K562 (cell line): Measurements from ENCODE around the gene TINAGL1. TPM values are rescaled to one million over a fixed set of nuclear protein-coding genes. Genes with fewer than 3 reads are reported as not detected.

Experiments
- CREB3 ChIP-seq: fragments of 450-650 bp; conservative IDR thresholded peaks from 2 replicates; pipeline ENCODE4 v1.6.1; 2016; ENCODE audit warnings: missing genetic modification characterization, low read depth, mild to moderate bottlenecking, missing compliant biosample characterization, moderate library complexity
- CXXC5 ChIP-seq: fragments of 250-450 bp; sonication (Bioruptor Pico); IDR thresholded peaks from 2 replicates; pipeline ENCODE4 v1.8.0; 2022; ENCODE audit warnings: inconsistent platforms, mild to moderate bottlenecking, moderate library complexity
- E2F5 ChIP-seq: sonication (generic); formaldehyde crosslinking; IDR thresholded peaks from 2 replicates; pipeline ENCODE4 v1.8.0; 2022; ENCODE audit warnings: mild to moderate bottlenecking, missing genetic modification reagents
- EGR1 ChIP-seq: fragments of 450-650 bp; conservative IDR thresholded peaks from 2 replicates; pipeline ENCODE4 v1.6.1; 2017; ENCODE audit warnings: mild to moderate bottlenecking
- EWSR1 ChIP-seq: fragments of 450-650 bp; IDR thresholded peaks from 2 replicates; pipeline ENCODE4 v1.6.1; 2018; ENCODE audit warnings: borderline replicate concordance, mild to moderate bottlenecking, low read depth, moderate library complexity; ENCODE audit not compliant: partially characterized antibody
- FOXK1 ChIP-seq: sonication (generic); formaldehyde crosslinking; IDR thresholded peaks from 2 replicates; pipeline ENCODE4 v1.8.0; 2022; ENCODE audit warnings: missing genetic modification reagents, mild to moderate bottlenecking, borderline replicate concordance
- HMG20B ChIP-seq: fragments of 250-450 bp; sonication (Bioruptor Pico); IDR thresholded peaks from 2 replicates; pipeline ENCODE4 v1.5.0; 2021; ENCODE audit warnings: mild to moderate bottlenecking
- KLF1 ChIP-seq: fragments of 450-650 bp; IDR thresholded peaks from 2 replicates; pipeline ENCODE4 v1.6.1; 2016; ENCODE audit warnings: missing genetic modification characterization, missing compliant biosample characterization
- L3MBTL2 ChIP-seq: fragments of 450-650 bp; IDR thresholded peaks from 2 replicates; pipeline ENCODE4 v1.6.1; 2016; ENCODE audit warnings: mild to moderate bottlenecking, moderate library complexity
- MEF2D ChIP-seq: conservative IDR thresholded peaks from 2 replicates; pipeline ENCODE4 v1.6.1; 2016; ENCODE audit warnings: low read depth, missing genetic modification characterization, missing compliant biosample characterization
- NCOA2 ChIP-seq, 2 experiments: fragments of 450-650 bp; IDR thresholded peaks; 2 replicates each; pipeline ENCODE4 v1.6.1; 2018; ENCODE audit warnings: mild to moderate bottlenecking in 2 of 2, moderate library complexity in 1 of 2; ENCODE audit not compliant: partially characterized antibody in 2 of 2
- NCOA4 ChIP-seq: fragments of 450-650 bp; IDR thresholded peaks from 2 replicates; pipeline ENCODE4 v1.6.1; 2018; ENCODE audit warnings: mild to moderate bottlenecking; ENCODE audit not compliant: partially characterized antibody
- NFIC ChIP-seq: fragments of 450-650 bp; IDR thresholded peaks from 2 replicates; pipeline ENCODE4 v1.6.1; 2017; ENCODE audit warnings: mild to moderate bottlenecking, inconsistent platforms
- NR2C1 ChIP-seq, 2 experiments: fragments of 450-650 bp; IDR thresholded peaks; 2 replicates each; pipeline ENCODE4 v1.6.1; 2017; ENCODE audit warnings: mild to moderate bottlenecking in 2 of 2, antibody characterized with exemption in 1 of 2, inconsistent platforms in 1 of 2, missing compliant biosample characterization in 1 of 2, missing genetic modification characterization in 1 of 2
- NUFIP1 ChIP-seq: fragments of 450-650 bp; IDR thresholded peaks from 2 replicates; pipeline ENCODE4 v1.6.1; 2018; ENCODE audit not compliant: partially characterized antibody
- PHF21A ChIP-seq: fragments of 450-650 bp; IDR thresholded peaks from 2 replicates; pipeline ENCODE4 v1.6.1; 2017; ENCODE audit warnings: low read depth, borderline replicate concordance
- SIN3A ChIP-seq, 2 experiments: fragments of 150-350 bp in 1 of 2; IDR thresholded peaks; 2 replicates each; pipeline ENCODE4 v1.6.1; 2011 to 2016; ENCODE audit warnings: borderline replicate concordance in 2 of 2, low read depth in 2 of 2, low read length in 2 of 2, mild to moderate bottlenecking in 2 of 2, moderate library complexity in 2 of 2; ENCODE audit not compliant: control insufficient read depth in 1 of 2
- ZNF121 ChIP-seq: sonication (generic); formaldehyde crosslinking; conservative IDR thresholded peaks from 2 replicates; pipeline ENCODE4 v1.8.0; 2022; ENCODE audit warnings: missing genetic modification reagents
- ZNF589 ChIP-seq: fragments of 200-800 bp; sonication (Bioruptor generic); IDR thresholded peaks from 2 replicates; pipeline ENCODE4 v1.6.1; 2016; ENCODE audit warnings: low read depth, missing genetic modification characterization, missing compliant biosample characterization
- ZNF77 ChIP-seq: fragments of 250-450 bp; sonication (Bioruptor Pico); IDR thresholded peaks from 2 replicates; pipeline ENCODE4 v1.5.0; 2020
- polyA plus RNA-seq, 8 experiments: library from polyadenylated mRNA; depleted of rRNA in 4 of 8; stranded (reverse) in 5 of 8; unstranded in 3 of 8; fragments of >200 nt; fragmentation: Nextera tagmentation in 2 of 8; fragmentation: Illumina TruSeq in 1 of 8; extraction: Ambion mirVana in 2 of 8; extraction: Trizol in 1 of 8; gene quantifications; 2 replicates each; pipeline versions ENCODE4 v1.2.1 to v1.2.3, GENCODE V29; 2011 to 2014; ENCODE audit warnings: inconsistent platforms in 1 of 8, missing spikeins in 1 of 8
- total RNA-seq, 7 experiments: library from RNA; depleted of rRNA in 6 of 7; stranded (reverse); fragments of >200 nt in 6 of 7; fragmentation: Illumina TruSeq in 2 of 7; extraction: Trizol in 2 of 7; gene quantifications; 2 replicates each; pipeline versions ENCODE4 v1.2.1 to v1.2.3, GENCODE V29; 2011 to 2021; ENCODE audit warnings: low replicate concordance in 1 of 7

The TINAGL1 gene
- total and polyA plus RNA-seq, 9 of the 15 experiments (the other 6 are each of a cell fraction or from before 2014, with no cell fraction given) = 0.04 to 1.2 (median 0.07) TPM; not detected in 4

GRCh38 chr1:31548534-31548906 is 27.8 kb upstream of the TINAGL1 start (continued):
- TF ChIP-seq ZNF121 (CRISPR knock-in tag) (no peak), E2F5 (CRISPR knock-in tag) (0 out of 2 replicates have a peak, but pooled peaks have one; percentile 51), MEF2D (0 out of 2 replicates have a peak, but pooled peaks have one; percentile 8), EGR1 (peak; percentile 98), NUFIP1 (no peak), NR2C1 (IDR thresholded peaks at IDR 0.05) (no peak), NR2C1 (tag; IDR thresholded peaks at IDR 0.05) (0 out of 2 replicates have a peak, but pooled peaks have one; percentile 2), KLF1 (tag) (peak; percentile 92), NFIC (peak; percentile 43; the same call in 1 of the 2 replicates), ZNF589 (CRISPR knock-in tag) (0 out of 2 replicates have a peak, but pooled peaks have one; percentile 19), CXXC5 (CRISPR knock-in tag) (0 out of 2 replicates have a peak, but pooled peaks have one; percentile 8), SIN3A (IDR thresholded peaks at IDR 0.05; ENCODE audit: borderline replicate concordance in 2 of 2, control insufficient read depth in 1 of 2, low read depth in 2 of 2, low read length in 2 of 2) (no peak), FOXK1 (CRISPR knock-in tag) (0 out of 2 replicates have a peak, but pooled peaks have one; percentile 54), CREB3 (tag) (peak; percentile 41; the same call in 1 of the 2 replicates), EWSR1 (no peak), PHF21A (no peak), NCOA4 (no peak), L3MBTL2 (peak; percentile 88), ZNF77 (CRISPR knock-in tag) (no peak), HMG20B (CRISPR knock-in tag) (no peak), NCOA2 (IDR thresholded peaks at IDR 0.05; ENCODE audit: partially characterized antibody in 2 of 2) (no peak)
